SK-N-SH (cell line): Measurements from ENCODE around the gene NEK6.
A peak's percentile ranks its signal among the peaks of the same experiment; 100 is the strongest.

Source experiments
- CTCF ChIP-seq: fragments of 200-600 bp; sonication (generic); IDR thresholded peaks from 2 replicates; pipeline ENCODE4 v1.6.1; 2017; ENCODE audit warnings: antibody characterized with exemption, mild to moderate bottlenecking, moderate library complexity
- ELF1 ChIP-seq: IDR thresholded peaks from 2 replicates; pipeline ENCODE4 v1.4.0; 2012
- FOSL2 ChIP-seq: IDR thresholded peaks from 2 replicates; pipeline ENCODE4 v1.4.0; 2012; ENCODE audit warnings: low read depth, mild to moderate bottlenecking, moderate library complexity, borderline replicate concordance
- FOXM1 ChIP-seq: IDR thresholded peaks from 2 replicates; pipeline ENCODE4 v1.4.0; 2012; ENCODE audit warnings: low read depth, mild to moderate bottlenecking
- JUND ChIP-seq: IDR thresholded peaks from 2 replicates; pipeline ENCODE4 v1.4.0; 2012
- RCOR1 ChIP-seq: fragments of 150-350 bp; IDR thresholded peaks from 2 replicates; pipeline ENCODE4 v1.6.1; 2017; ENCODE audit warnings: antibody characterized with exemption, low read length
- SMC3 ChIP-seq: IDR thresholded peaks from 2 replicates; pipeline ENCODE4 v1.6.1; 2012; ENCODE audit warnings: low read depth, low read length, improper control_type of control experiment
- TAF1 ChIP-seq: IDR thresholded peaks from 2 replicates; pipeline ENCODE4 v1.6.1; 2012; ENCODE audit warnings: low read depth, mild to moderate bottlenecking, low read length, moderate library complexity, borderline replicate concordance

- no peak for TF ChIP-seq CTCF
- TF ChIP-seq RCOR1: no peak
- no peak for TF ChIP-seq JUND
- no peak for TF ChIP-seq TAF1
- TF ChIP-seq SMC3: no peak
- no peak for TF ChIP-seq FOXM1
- peak; percentile 40; the same call in 1 of the 2 replicates for TF ChIP-seq FOSL2
- no peak for TF ChIP-seq ELF1
Measured at GRCh38 chr9:124218438-124218982, 39.2 kb upstream of the NEK6 start.
